GM21619 (cell line): ENCODE results near the gene SLC22A16.

ENCODE experiments used
- ATAC-seq: cut with Tn5 transposase; IDR thresholded peaks from one replicate; pipeline ENCODE4 v1.9.1; 2021; ENCODE audit not compliant: unreplicated experiment

Gene SLC22A16

DNA sequence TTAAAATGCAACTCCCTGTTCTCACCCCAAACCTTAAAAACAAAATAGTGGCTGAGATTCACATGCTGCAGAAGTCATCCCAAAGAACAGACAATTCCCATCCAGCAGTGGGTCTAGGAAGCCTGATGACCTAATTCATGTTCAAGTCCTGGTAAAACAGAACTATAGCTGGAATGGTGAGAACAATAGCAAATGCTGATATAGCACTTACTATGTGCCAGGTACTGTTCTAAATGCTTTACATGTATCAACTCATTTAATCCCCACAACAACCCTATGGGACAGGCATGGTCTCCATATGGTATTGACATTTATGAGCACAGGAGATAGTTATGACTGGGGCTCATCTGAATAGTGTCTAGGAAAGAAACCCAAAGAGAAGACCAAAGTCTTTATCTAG, 66.6 kb downstream of the SLC22A16 start:
- ATAC-seq, result no peak

- ATAC-seq, result no peak
These were observed 67.5 kb downstream of the SLC22A16 start for GRCh38 chr6:110408901-110409300.

- ATAC-seq, result no peak
These were observed 71.8 kb downstream of the SLC22A16 start for GRCh38 chr6:110404607-110405006.

GRCh38 chr6:110401585-110402176, 74.7 kb downstream of the SLC22A16 start:
- ATAC-seq, result no peak

GRCh38 chr6:110400208-110400607, 76.2 kb downstream of the SLC22A16 start:
- ATAC-seq, result no peak

DNA sequence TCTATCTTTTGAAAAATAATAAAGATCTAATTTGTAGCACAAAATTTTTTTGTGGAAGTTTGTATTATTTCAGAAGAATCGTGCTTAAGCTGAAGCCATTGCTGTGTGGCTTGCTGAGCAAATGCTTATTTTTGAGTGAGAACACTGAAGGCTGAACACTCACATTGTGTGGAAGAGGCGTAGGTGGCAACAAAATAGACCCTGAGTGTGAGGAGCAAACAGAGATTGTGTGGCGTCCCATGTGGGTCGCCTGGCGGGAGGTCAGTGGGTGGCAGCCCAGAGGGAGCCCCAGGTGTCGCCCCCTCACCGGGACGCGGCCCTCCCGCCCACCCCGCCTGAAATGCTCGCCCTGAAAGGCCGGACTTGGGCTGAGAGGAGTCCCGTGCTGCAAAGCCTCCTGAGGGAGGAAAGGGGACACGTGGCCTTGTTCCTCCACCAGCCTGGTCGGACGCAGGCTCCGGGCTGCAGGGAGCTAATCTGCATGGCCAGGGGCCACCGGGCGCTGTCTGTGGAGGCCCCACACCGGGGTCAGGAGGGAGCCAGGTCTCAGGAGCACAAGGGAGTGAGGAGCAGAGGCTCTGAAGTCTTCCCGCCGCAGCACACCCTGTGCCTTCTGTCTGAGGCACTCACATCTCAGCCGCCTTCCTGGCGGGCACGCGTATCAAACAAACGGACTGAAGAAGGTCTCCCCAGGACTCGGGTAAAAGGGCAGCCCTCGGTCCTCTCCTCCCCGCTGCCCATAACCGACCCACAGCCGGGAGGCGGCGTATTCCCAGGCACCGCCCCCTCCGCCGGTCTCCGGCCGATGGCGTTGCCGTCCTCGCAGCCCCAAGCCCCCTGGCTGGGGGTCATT, 77.0 kb downstream of the SLC22A16 start:
- ATAC-seq, result no peak

DNA sequence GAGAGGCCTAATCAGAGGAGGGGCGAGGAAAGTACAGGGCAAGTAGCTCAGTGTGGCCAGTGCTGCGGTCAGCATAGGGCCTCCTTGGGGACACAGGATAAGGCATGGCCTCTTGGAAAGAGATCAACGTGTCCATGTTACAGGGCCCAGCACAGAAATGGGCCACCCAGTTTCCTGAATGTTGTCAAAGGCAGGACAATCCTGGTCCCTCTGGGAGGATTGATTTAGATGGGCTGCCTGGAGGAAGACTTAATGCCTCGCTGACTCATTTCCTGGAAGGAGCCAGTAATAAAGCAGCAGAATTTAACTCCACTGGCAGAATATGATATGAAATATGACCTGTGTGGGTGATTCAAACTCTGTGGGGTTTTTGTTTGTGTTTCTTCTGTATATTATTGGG, 77.6 kb downstream of the SLC22A16 start:
- ATAC-seq, result no peak

DNA sequence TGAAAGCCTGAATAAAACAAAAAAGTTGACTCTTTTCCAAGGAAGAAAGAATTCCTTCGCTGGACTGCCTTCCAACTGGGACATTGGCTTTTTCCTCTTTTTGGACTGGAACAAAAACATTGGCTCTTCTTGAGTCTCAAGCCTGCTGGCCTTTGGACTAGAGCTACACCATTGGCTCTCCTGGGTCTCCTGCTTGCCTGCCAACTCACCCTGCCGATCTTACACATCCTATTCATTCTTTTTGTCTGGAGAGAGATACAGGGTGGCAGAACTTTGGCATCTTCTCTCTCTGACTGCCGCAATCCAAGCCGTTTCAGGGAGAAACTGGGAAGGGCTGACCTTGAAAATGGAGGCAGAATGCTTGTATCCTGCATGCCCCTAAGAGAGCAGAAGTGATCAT, 81.2 kb downstream of the SLC22A16 start:
- ATAC-seq, result no peak

GRCh38 chr6:110394409-110394808, 82.0 kb downstream of the SLC22A16 start:
- ATAC-seq, result no peak

GRCh38 chr6:110392727-110393126, 83.7 kb downstream of the SLC22A16 start:
- ATAC-seq, result no peak

GRCh38 chr6:110390404-110390803, 86.0 kb downstream of the SLC22A16 start:
- ATAC-seq, result no peak

DNA sequence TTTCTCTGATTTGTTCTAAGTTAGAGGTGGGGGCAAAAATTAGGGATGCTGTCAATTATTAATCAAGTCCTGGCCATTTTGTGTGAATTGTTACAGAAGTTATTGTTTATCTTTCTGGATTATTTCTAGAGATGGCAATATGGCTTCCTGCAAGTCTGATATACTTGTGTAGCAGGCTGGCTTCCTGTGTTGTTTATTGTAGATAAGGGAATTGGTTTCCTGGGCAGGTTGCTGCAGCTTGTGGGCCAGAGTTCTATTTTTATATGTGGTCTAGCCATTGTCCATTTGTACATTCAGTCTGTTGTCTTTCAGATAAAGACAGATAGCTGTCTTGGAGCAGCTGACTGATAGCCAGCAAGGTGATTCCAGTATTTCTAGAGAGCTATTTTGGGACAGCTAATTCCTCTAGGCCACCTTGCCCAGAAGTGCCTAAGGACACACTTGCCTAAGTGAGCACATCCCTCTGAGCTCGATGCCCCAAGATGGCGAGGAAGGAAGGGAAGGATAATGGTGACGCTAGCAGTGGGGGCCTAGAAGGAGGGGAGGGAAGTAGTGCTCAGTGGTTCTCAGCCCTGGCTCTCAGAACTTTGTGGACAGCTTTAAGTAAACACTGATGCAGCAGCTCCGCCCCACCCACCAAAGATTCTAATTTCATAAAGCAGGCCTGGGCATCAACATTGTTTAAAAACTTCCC, 86.6 kb downstream of the SLC22A16 start:
- ATAC-seq, result no peak

DNA sequence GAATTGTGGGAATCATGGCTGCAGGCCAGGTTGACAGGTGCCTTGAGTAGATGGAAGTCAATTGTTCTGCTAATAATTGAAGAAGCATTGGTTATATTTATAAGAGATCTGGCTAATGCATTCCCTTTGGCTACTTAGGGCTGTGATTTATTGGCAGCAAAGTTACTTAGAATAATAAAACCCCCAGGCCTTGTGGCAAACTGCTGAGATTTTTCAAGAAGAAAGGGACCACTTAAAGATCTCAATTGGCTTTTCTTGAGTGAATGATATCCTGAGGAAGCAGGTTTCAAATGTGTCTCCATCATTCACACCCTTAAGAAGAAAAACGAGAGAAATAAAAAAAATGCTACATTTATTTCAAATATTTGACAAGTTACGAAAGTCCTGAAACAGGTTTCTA, 88.4 kb downstream of the SLC22A16 start:
- ATAC-seq, result no peak

- no peak for ATAC-seq
These were observed 91.0 kb downstream of the SLC22A16 start for GRCh38 chr6:110385458-110385863.

DNA sequence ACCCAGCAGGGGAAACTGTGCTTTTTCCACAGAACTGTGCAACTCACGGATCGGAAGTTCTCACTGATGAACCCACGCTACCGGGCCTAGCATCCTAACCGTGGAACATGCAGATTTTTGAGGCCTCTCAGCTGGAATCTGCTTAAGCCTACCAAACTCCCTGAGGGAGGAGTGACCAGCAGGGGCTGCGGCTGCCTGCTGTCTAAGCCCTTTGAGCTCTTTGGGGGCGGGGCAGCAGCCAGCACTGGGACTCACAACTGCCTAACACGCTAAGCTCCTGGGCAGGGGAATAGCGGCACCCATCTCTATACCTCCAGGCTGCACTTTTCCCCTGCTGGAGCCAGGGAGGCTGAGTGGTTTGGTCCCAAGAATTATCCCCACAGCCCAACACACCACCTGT, 97.9 kb downstream of the SLC22A16 start:
- ATAC-seq, result no peak
